Stimulated activated memory B cell treated with anti-CD40 and anti-IgM and Interleukin-4, amounts not matched to agents 10 μg/mL and 1 μg/mL and 100 μg/mL, for 72 hours (primary cell): ENCODE results near the gene STPG2.

Experiments used
- ATAC-seq: fragments of 150-1000 bp; cut with Tn5 transposase; 2 replicates; pipeline ENCODE4 v1.10.0; 2021
- H3K27ac Mint-ChIP-seq: one replicate; pipeline ENCODE4 v1.8.0; 2022; ENCODE audit warnings: mild to moderate bottlenecking, mixed read lengths
- H3K27me3 Mint-ChIP-seq: one replicate; pipeline ENCODE4 v1.8.0; 2022; ENCODE audit warnings: mixed read lengths
- H3K36me3 Mint-ChIP-seq: one replicate; pipeline ENCODE4 v1.8.0; 2022; ENCODE audit warnings: mixed read lengths
- H3K4me1 Mint-ChIP-seq: one replicate; pipeline ENCODE4 v1.8.0; 2022; ENCODE audit warnings: mixed read lengths
- H3K4me3 Mint-ChIP-seq: one replicate; pipeline ENCODE4 v1.8.0; 2022; ENCODE audit warnings: mild to moderate bottlenecking, moderate library complexity, mixed read lengths
- H3K9me3 Mint-ChIP-seq: one replicate; pipeline ENCODE4 v1.8.0; 2022; ENCODE audit warnings: mixed read lengths

Gene STPG2

GRCh38 chr4:97845758-97846157, 297.5 kb downstream of the STPG2 start:
- no peak overlapping the region for H3K4me3 Mint-ChIP-seq
- no peaks in the 10 kb centered on the region for H3K9me3 Mint-ChIP-seq
- no peaks in the 10 kb centered on the region for H3K36me3 Mint-ChIP-seq
- H3K27ac Mint-ChIP-seq, result no peak overlapping the region
- no peak for ATAC-seq
- H3K27me3 Mint-ChIP-seq, result no peaks in the 10 kb centered on the region
- H3K4me1 Mint-ChIP-seq, result no peaks in the 10 kb centered on the region

DNA sequence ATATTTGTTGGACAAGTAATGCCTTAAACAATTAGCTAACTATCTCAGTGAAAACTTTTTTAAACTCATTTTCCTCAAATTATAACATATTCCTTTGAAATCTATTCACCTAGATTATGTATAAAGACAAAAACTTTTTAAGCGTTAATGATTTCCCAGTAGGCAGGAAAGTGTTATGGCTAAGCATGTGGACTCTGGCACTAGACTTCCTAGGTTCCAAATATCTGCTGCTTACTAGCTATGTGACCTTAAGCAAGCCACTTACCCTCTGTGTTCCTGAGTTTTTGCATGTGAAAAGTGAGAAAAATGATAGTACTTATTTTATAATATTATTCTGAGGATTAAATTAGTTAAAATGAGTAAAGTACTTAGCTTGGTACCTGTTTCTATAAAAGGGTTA, 301.8 kb downstream of the STPG2 start:
- no peak for ATAC-seq
- no peaks in the 10 kb centered on the region for H3K36me3 Mint-ChIP-seq
- H3K4me1 Mint-ChIP-seq, result no peaks in the 10 kb centered on the region
- no peak overlapping the region for H3K27ac Mint-ChIP-seq
- no peaks in the 10 kb centered on the region for H3K27me3 Mint-ChIP-seq
- no peaks in the 10 kb centered on the region for H3K9me3 Mint-ChIP-seq
- H3K4me3 Mint-ChIP-seq, result no peak overlapping the region

DNA sequence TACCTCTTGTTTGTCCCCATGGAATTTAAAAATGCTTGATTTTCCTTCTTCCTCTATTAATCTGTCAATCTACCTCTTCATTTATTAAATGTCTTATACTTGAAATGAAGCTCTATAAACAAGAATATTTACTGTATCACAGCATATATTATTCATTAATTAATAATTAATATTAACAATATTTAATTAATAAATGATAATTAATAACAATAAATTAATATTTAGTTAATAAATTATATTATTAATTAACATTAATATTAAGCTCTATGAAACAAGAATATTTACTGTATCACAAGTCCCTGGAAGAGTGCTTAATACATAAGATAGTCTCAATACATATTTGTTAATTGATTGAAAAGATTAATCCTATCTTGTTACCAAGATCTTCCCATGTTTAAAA, 306.6 kb downstream of the STPG2 start:
- Mint-ChIP-seq H3K27ac (no peak overlapping the region), H3K4me3 (no peak overlapping the region), H3K36me3 (no peaks in the 10 kb centered on the region), H3K9me3 (no peaks in the 10 kb centered on the region), H3K4me1 (no peaks in the 10 kb centered on the region), H3K27me3 (no peaks in the 10 kb centered on the region)
- no peak for ATAC-seq

DNA sequence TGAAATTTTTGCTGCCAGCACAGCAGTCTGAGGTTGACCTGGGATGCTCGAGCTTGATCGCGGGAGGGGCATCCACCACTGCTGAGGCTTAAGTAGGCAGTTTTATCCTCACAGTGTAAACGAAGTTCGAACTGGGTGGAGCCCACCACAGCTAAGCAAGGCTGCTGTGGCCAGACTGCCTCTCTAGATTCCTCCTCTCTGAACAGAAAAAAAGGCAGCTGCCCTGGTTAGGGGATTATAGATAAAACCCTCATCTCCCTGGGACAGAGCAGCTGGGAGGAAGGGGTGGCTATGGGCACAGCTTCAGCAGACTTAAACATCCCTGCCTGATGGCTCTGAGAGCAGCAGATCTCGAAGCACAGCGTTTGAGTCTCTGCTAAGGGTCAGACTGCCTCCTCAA, 314.6 kb downstream of the STPG2 start:
- Mint-ChIP-seq H3K4me1 (no peaks in the 10 kb centered on the region), H3K4me3 (no peak overlapping the region), H3K27ac (no peak overlapping the region), H3K36me3 (no peaks in the 10 kb centered on the region), H3K27me3 (no peaks in the 10 kb centered on the region), H3K9me3 (no peaks in the 10 kb centered on the region)
- ATAC-seq, result no peak

DNA sequence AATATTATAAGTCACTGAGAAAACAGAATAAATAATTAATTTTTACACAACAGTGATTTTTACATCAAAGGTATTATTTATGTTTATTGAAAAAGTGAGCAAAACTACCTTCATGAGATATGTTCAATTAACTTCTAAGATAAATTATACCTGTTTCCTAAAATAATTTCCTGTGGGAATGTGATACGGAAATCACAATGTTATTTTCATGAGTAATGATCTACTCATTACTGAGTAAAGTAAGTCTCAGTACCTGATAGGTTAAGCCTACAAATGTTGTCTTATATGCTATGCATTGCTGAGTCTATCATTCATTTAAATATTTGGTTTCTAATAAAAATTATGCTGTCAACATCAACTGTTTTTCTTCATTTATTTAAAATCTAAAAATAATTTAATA, 324.0 kb downstream of the STPG2 start:
- Mint-ChIP-seq H3K4me3 (no peak overlapping the region), H3K4me1 (no peaks in the 10 kb centered on the region), H3K27me3 (no peaks in the 10 kb centered on the region), H3K27ac (no peak overlapping the region), H3K9me3 (peaks cover 12% of the 10 kb centered on the region), H3K36me3 (no peaks in the 10 kb centered on the region)
- ATAC-seq, result no peak

DNA sequence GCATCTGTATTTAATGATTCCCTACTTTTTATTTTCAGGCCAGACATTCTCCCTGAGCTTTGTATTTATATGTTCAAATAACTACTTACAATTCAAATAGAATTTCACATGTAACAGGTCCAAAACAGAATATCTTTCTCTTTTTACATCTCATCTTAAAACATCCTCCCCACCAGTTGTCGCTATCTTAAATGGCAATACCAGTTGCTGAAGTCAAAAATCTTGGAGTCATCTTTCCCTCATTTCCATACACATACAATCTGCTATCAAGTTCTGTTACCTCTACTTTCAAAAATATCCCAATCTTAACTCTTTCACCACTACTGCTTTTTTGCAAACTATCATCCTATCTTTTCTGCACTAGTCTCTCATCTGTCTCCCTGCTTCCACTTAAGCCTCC, 330.5 kb downstream of the STPG2 start:
- no peak for ATAC-seq

GRCh38 chr4:97786306-97786920, 356.9 kb downstream of the STPG2 start:
- Mint-ChIP-seq H3K36me3 (no peaks in the 10 kb centered on the region), H3K27ac (no peak overlapping the region), H3K4me3 (no peak overlapping the region), H3K9me3 (peaks cover 5% of the 10 kb centered on the region), H3K27me3 (no peaks in the 10 kb centered on the region), H3K4me1 (no peaks in the 10 kb centered on the region)
- no peak for ATAC-seq

More for the DNA sequence above, 330.5 kb downstream of the STPG2 start:
- Mint-ChIP-seq H3K4me1 (no peaks in the 10 kb centered on the region), H3K27me3 (no peaks in the 10 kb centered on the region), H3K27ac (no peak overlapping the region), H3K36me3 (no peaks in the 10 kb centered on the region), H3K9me3 (peaks cover 7% of the 10 kb centered on the region), H3K4me3 (no peak overlapping the region)

DNA sequence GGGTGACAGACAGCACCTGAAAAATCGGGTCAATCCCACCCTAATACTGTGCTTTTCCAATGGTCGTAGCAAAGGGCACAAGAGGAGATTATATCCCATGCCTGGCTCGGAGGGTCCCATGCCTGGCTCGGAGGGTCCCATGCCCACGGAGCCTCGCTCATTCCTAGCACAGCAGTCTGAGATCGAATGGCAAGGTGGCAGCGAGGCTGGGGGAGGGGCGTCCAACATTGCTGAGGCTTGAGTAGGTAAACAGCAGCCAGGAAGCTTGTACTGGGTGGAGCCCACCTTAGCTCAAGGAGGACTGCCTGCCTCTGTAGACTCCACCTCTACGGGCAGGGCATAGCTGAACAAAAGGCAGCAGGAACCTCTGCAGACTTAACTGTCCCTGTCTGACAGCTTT, 365.1 kb downstream of the STPG2 start:
- no peak for ATAC-seq
- H3K27me3 Mint-ChIP-seq, result no peaks in the 10 kb centered on the region
- H3K4me1 Mint-ChIP-seq, result no peaks in the 10 kb centered on the region
- H3K27ac Mint-ChIP-seq, result no peak overlapping the region
- H3K36me3 Mint-ChIP-seq, result no peaks in the 10 kb centered on the region
- no peak overlapping the region for H3K4me3 Mint-ChIP-seq
- no peaks in the 10 kb centered on the region for H3K9me3 Mint-ChIP-seq

- no peak overlapping the region for H3K27ac Mint-ChIP-seq
- no peaks in the 10 kb centered on the region for H3K27me3 Mint-ChIP-seq
- no peak overlapping the region for H3K4me3 Mint-ChIP-seq
- no peak for ATAC-seq
- H3K4me1 Mint-ChIP-seq, result no peaks in the 10 kb centered on the region
- no peaks in the 10 kb centered on the region for H3K36me3 Mint-ChIP-seq
- no peaks in the 10 kb centered on the region for H3K9me3 Mint-ChIP-seq
Measured at GRCh38 chr4:97774347-97774989, 368.8 kb downstream of the STPG2 start.

- ATAC-seq, result no peak
- Mint-ChIP-seq H3K4me1 (no peaks in the 10 kb centered on the region), H3K27ac (no peak overlapping the region), H3K4me3 (no peak overlapping the region), H3K36me3 (no peaks in the 10 kb centered on the region), H3K27me3 (no peaks in the 10 kb centered on the region), H3K9me3 (no peaks in the 10 kb centered on the region)
Measured at GRCh38 chr4:97770222-97770621, 373.1 kb downstream of the STPG2 start.

GRCh38 chr4:97762115-97762512, 381.2 kb downstream of the STPG2 start:
- Mint-ChIP-seq H3K4me1 (no peaks in the 10 kb centered on the region), H3K36me3 (no peaks in the 10 kb centered on the region), H3K4me3 (no peak overlapping the region), H3K27me3 (no peaks in the 10 kb centered on the region), H3K27ac (no peak overlapping the region), H3K9me3 (no peaks in the 10 kb centered on the region)
- no peak for ATAC-seq

DNA sequence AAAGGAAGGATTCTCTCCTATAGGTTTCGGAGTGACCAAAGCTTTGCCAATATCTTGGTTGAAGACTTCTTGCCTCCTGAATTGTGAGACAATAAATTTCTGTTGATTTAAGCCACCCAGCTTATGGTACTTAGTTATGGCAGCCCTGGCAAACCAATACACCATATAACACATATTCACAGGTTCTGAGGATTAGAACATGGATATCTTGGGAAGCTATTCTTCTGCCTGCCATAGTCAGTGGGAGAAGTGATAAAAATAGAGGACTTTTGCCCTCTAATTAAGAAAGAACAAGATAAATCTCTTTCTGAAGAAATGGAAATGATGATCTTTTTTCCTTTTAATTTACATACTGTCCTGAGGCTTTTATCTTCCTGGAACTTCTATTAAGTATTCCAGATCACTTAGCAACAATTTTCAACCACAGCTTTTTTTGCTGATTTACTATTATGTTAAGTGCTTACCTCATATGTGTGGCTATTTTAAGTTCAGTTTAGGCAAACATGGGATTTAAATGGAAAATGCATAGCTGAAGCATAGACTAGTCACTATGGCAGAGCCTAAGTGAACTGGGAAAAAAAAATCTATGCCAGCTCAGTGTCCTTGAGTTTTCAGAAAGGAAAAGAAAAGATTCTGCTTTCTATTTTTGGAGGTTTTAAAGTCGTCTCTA, 381.7 kb downstream of the STPG2 start:
- no peak overlapping the region for H3K4me3 Mint-ChIP-seq
- H3K36me3 Mint-ChIP-seq, result no peaks in the 10 kb centered on the region
- no peaks in the 10 kb centered on the region for H3K9me3 Mint-ChIP-seq
- no peak overlapping the region for H3K27ac Mint-ChIP-seq
- H3K27me3 Mint-ChIP-seq, result no peaks in the 10 kb centered on the region
- H3K4me1 Mint-ChIP-seq, result no peaks in the 10 kb centered on the region
- ATAC-seq, result no peak

DNA sequence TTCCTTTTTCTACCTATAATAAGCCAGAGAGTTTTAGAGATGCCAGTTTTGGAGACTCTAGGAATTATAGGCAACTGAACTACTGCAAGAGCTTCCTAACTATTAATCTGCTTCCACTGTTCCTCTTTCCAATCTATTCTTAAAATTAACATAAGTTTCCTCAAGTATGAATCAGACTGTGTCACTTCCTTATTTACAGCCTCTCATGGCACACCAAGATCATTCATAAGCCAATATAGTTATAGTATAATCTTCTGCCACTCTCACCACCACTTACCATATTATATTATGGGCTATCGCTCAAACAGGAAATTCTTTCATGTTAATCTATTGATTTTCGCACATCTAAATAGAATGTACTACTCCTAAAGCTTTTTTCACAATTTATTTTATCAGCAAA, 383.5 kb downstream of the STPG2 start:
- Mint-ChIP-seq H3K27ac (no peak overlapping the region), H3K9me3 (no peaks in the 10 kb centered on the region), H3K36me3 (no peaks in the 10 kb centered on the region), H3K4me1 (no peaks in the 10 kb centered on the region), H3K27me3 (no peaks in the 10 kb centered on the region), H3K4me3 (no peak overlapping the region)
- no peak for ATAC-seq

- no peak for ATAC-seq
- Mint-ChIP-seq H3K9me3 (no peaks in the 10 kb centered on the region), H3K36me3 (no peaks in the 10 kb centered on the region), H3K4me1 (no peaks in the 10 kb centered on the region), H3K27ac (no peak overlapping the region), H3K4me3 (no peak overlapping the region), H3K27me3 (no peaks in the 10 kb centered on the region)
Measured at GRCh38 chr4:97752599-97752998, 390.7 kb downstream of the STPG2 start.

GRCh38 chr4:97747945-97748344, 395.3 kb downstream of the STPG2 start:
- no peaks in the 10 kb centered on the region for H3K4me1 Mint-ChIP-seq
- H3K9me3 Mint-ChIP-seq, result no peaks in the 10 kb centered on the region
- no peak overlapping the region for H3K27ac Mint-ChIP-seq
- no peak overlapping the region for H3K4me3 Mint-ChIP-seq
- ATAC-seq, result no peak
- H3K36me3 Mint-ChIP-seq, result no peaks in the 10 kb centered on the region
- H3K27me3 Mint-ChIP-seq, result no peaks in the 10 kb centered on the region

DNA sequence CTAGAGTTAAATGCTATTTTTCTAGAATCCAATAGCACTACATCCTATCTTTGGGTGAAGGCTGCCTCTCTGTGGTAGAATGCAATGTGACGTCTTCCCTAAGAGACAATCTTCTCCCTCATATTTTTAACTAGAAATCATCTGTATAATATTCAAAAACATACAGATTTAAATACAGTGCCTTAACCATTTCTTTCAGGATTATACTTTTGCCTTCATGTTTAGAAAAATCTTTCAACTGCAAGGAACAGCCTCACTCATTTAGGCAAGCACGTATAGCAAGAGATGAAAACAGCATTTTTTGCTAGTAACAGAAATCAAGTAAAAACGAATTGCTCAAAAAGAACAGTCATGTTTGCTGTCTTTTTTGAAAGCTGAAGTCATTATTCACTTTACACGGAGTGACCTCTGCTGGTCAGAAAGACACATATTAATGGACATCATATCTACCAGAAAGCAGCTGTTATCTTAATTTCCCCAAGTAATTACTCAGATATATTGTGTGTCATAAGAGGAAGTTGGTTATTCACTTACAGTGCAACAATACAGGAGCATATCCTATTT, 422.3 kb downstream of the STPG2 start:
- Mint-ChIP-seq H3K9me3 (no peaks in the 10 kb centered on the region), H3K4me3 (no peak overlapping the region), H3K27me3 (no peaks in the 10 kb centered on the region), H3K4me1 (no peaks in the 10 kb centered on the region), H3K27ac (no peak overlapping the region), H3K36me3 (no peaks in the 10 kb centered on the region)
- ATAC-seq, result no peak
